ENCODE results near the gene PCDH9.

Gene PCDH9

GRCh38 chr13:67069117-67069767, 160.9 kb downstream of the PCDH9 start:
- TF ChIP-seq CTCF (IDR thresholded peaks at IDR 0.05; ENCODE audit: low read depth, low read length, missing control alignments), result no peak
- Histone ChIP-seq H3K27ac (no peak overlapping the region), H3K27me3 (replicated peaks) (no peaks in the 10 kb centered on the region), H3K36me3 (replicated peaks) (no peaks in the 10 kb centered on the region), H3K4me3 (ENCODE audit: low read depth, low read length) (no peak overlapping the region)
- no peak for DNase-seq
- in situ Hi-C loops (cut with HindIII; ENCODE audit: low pct_ligation_motif_present, low sequenced_read_pairs), result no loop called here

- no peak for DNase-seq
- in situ Hi-C loops (cut with HindIII; ENCODE audit: low pct_ligation_motif_present, low sequenced_read_pairs), result no loop called here
- no peak for TF ChIP-seq CTCF (IDR thresholded peaks at IDR 0.05; ENCODE audit: low read depth, low read length, missing control alignments)
- no peak overlapping the region for H3K4me3 ChIP-seq (ENCODE audit: low read depth, low read length)
- no peaks in the 10 kb centered on the region for H3K27me3 ChIP-seq (replicated peaks)
- H3K27ac ChIP-seq, result no peak overlapping the region
- no peaks in the 10 kb centered on the region for H3K36me3 ChIP-seq (replicated peaks)
Observed at GRCh38 chr13:67064920-67065319, 165.2 kb downstream of the PCDH9 start.

GRCh38 chr13:67063036-67063435, 167.1 kb downstream of the PCDH9 start:
- Histone ChIP-seq H3K36me3 (replicated peaks) (no peaks in the 10 kb centered on the region), H3K27me3 (replicated peaks) (no peaks in the 10 kb centered on the region), H3K4me3 (ENCODE audit: low read depth, low read length) (no peak overlapping the region), H3K27ac (no peak overlapping the region)
- no peak for DNase-seq
- no peak for TF ChIP-seq CTCF (IDR thresholded peaks at IDR 0.05; ENCODE audit: low read depth, low read length, missing control alignments)
- in situ Hi-C loops (cut with HindIII; ENCODE audit: low pct_ligation_motif_present, low sequenced_read_pairs), result no loop called here

- DNase-seq, result no peak
- H3K4me3 ChIP-seq (ENCODE audit: low read depth, low read length), result no peak overlapping the region
- H3K27ac ChIP-seq, result no peak overlapping the region
- no peaks in the 10 kb centered on the region for H3K36me3 ChIP-seq (replicated peaks)
- in situ Hi-C loops (cut with HindIII; ENCODE audit: low pct_ligation_motif_present, low sequenced_read_pairs), result no loop called here
- no peaks in the 10 kb centered on the region for H3K27me3 ChIP-seq (replicated peaks)
- no peak for TF ChIP-seq CTCF (IDR thresholded peaks at IDR 0.05; ENCODE audit: low read depth, low read length, missing control alignments)
Observed at GRCh38 chr13:67062160-67062559, 168.0 kb downstream of the PCDH9 start.

- TF ChIP-seq CTCF (IDR thresholded peaks at IDR 0.05; ENCODE audit: low read depth, low read length, missing control alignments), result no peak
- Histone ChIP-seq H3K36me3 (replicated peaks) (no peaks in the 10 kb centered on the region), H3K4me3 (ENCODE audit: low read depth, low read length) (no peak overlapping the region), H3K27ac (no peak overlapping the region), H3K27me3 (replicated peaks) (no peaks in the 10 kb centered on the region)
- no peak for DNase-seq
- in situ Hi-C loops (cut with HindIII; ENCODE audit: low pct_ligation_motif_present, low sequenced_read_pairs), result no loop called here
Observed at GRCh38 chr13:67061750-67062149, 168.4 kb downstream of the PCDH9 start.

Data from brain microvascular endothelial cell (primary cell).